ENCODE measurements around the gene NDUFA6.
A peak's percentile ranks its signal among the peaks of the same experiment; 100 is the strongest.
"Not testable (repeated sequence)": the region's sequence is repeated elsewhere in the genome, so short reads cannot be mapped to it uniquely, and the experiment has no call there.

Gene NDUFA6

DNA sequence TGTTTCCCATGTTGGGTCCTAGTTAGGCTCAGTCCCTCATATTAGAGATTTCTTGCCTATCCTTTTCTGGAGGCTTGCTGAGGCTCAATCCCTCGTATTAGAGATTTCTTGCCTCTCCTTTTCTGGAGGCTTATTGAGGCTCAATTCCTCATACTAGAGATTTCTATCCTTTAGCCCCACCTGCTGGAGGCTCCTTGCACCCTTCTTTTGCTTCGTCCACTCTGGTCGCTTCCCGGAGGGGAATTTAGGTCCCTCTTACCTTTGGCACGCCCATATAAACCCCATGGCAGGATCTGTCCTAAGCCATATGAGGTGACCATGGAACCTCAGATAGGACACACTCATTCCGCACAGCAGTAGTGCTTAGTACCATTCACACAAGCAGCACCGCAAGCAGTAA lies 24.1 kb upstream of the NDUFA6 start:
- TF ChIP-seq, protein P1, sequence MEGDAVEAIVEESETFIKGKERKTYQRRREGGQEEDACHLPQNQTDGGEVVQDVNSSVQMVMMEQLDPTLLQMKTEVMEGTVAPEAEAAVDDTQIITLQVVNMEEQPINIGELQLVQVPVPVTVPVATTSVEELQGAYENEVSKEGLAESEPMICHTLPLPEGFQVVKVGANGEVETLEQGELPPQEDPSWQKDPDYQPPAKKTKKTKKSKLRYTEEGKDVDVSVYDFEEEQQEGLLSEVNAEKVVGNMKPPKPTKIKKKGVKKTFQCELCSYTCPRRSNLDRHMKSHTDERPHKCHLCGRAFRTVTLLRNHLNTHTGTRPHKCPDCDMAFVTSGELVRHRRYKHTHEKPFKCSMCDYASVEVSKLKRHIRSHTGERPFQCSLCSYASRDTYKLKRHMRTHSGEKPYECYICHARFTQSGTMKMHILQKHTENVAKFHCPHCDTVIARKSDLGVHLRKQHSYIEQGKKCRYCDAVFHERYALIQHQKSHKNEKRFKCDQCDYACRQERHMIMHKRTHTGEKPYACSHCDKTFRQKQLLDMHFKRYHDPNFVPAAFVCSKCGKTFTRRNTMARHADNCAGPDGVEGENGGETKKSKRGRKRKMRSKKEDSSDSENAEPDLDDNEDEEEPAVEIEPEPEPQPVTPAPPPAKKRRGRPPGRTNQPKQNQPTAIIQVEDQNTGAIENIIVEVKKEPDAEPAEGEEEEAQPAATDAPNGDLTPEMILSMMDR (IDR thresholded peaks at IDR 0.05; ENCODE audit: low read depth, low read length), result peak; percentile 36; the same call in 1 of the 2 replicates
- H3K4me3 ChIP-seq (ENCODE audit: low read depth, low read length), result no peak overlapping the region

DNA sequence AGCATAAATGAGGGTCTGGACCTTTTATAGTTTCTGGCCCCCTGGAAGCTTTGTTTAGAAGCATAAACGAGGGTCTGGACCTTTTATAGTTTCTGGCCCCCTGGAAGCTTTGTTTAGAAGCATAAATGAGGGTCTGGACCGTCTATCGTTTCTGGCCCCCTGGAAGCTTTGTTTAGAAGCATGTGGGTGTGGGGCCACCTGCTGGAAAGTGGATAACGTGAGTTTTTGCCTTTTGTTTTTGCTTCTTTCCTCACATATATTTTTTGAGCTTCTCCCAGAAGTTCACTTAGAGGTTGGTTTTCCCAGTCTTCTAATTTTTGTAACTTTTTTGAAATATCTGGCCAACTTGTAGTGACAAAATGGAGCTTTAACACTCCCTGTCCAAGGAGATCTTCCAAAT lies 22.2 kb upstream of the NDUFA6 start:
- not testable (repeated sequence) for H3K4me3 ChIP-seq (ENCODE audit: low read depth, low read length)

DNA sequence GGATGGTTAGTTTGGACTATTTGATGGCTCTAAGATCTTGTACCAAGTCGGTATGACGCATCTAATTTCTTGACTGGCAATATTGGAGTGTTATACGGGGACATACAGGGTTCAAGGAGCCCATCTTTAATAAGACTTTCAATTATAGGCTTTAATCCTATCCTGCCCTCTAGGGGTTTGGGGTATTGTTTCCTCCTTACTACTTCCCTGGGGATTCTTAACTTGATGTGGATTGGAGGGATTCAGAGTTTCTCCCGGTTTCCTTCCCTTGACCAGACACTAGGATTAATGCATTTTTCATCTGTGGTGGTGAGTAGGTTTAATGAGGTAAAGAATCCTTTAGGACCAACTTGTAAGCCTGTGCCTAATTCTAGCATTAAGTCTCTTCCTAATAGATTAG lies 21.2 kb upstream of the NDUFA6 start:
- TF ChIP-seq, protein P1 (IDR thresholded peaks at IDR 0.05; ENCODE audit: low read depth, low read length), result no peak
- no peak overlapping the region for H3K4me3 ChIP-seq (ENCODE audit: low read depth, low read length)

- H3K4me3 ChIP-seq (ENCODE audit: low read depth, low read length), result no peak overlapping the region
- TF ChIP-seq, protein P1 (IDR thresholded peaks at IDR 0.05; ENCODE audit: low read depth, low read length), result no peak
Observed at GRCh38 chr22:42108848-42109247, 18.3 kb upstream of the NDUFA6 start.

DNA sequence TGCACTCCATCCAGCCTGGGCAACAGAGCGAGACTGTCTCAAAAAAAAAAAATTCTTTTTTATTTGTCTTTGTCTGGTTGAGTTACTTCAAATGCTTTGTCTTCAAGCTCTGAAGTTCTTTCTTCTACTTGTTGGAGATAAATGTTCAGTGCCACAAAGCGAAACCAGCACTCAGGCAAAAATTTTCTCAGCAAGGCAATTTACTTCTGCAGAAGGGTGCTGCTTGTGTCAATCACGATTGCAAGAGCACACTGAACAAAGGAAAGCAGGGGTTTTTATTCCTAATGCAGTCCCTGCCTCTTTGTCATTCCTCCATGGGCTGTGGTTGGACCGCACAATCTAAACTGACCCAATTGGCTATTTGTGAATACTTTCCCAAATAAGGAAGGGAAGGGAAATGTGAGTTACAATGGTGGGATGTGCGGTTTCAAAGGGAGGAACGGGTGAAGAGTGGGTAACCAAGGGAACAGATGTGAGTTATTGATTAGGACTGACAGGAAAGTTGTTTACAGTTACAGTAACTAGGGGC lies 13.8 kb upstream of the NDUFA6 start:
- H3K4me3 ChIP-seq (ENCODE audit: low read depth, low read length), result not testable (repeated sequence)

DNA sequence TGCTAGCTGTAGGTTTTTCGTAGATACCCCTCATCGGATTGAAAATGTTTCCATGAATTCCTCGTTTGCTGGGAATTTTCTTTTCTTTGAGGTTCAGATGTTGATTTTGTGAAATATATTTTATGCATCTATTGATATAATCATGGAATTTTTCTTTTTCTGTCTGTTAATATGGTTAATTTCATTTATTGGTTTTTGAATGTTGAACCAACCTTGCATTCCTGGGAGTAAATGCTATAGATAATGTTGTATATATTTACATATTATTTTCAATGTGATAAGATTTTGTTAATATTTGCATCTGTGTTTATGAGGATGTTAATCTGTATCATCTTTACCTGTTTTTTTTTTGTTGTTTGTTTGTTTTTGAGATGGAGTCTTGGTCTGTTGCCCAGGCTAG lies 10.6 kb upstream of the NDUFA6 start:
- TF ChIP-seq, protein P1 (IDR thresholded peaks at IDR 0.05; ENCODE audit: low read depth, low read length), result no peak
- no peak overlapping the region for H3K4me3 ChIP-seq (ENCODE audit: low read depth, low read length)

GRCh38 chr22:42091455-42091782 lies 847 bp upstream of the NDUFA6 start:
- TF ChIP-seq, protein P1 (IDR thresholded peaks at IDR 0.05; ENCODE audit: low read depth, low read length), result no peak
- peak overlapping the region; percentile 88 for H3K4me3 ChIP-seq (ENCODE audit: low read depth, low read length)

- H3K4me3 ChIP-seq (ENCODE audit: low read depth, low read length), result no peak overlapping the region
- TF ChIP-seq, protein P1 (IDR thresholded peaks at IDR 0.05; ENCODE audit: low read depth, low read length), result no peak
Observed at GRCh38 chr22:42086051-42086450, 4.5 kb downstream of the NDUFA6 start.
